KBM-7 (cell line): ENCODE data around the gene TCHH.
A peak's percentile ranks its signal among the peaks of the same experiment; 100 is the strongest.
"Not testable (repeated sequence)": the region's sequence is repeated elsewhere in the genome, so short reads cannot be mapped to it uniquely, and the experiment has no call there.

Experiments
- DNase-seq: peaks from one replicate; pipeline ENCODE4 v3.0.0-alpha.2; 2015
- in situ Hi-C: fragments of 300-500 bp; cut with MboI; formaldehyde crosslinking; loops from 2 replicates; pipeline ENCODE4 v1.14.3; 2020; ENCODE audit warnings: low sequenced_read_pairs, low pct_unique_long_range_greater_than_20kb, mixed read lengths

The TCHH gene

DNA sequence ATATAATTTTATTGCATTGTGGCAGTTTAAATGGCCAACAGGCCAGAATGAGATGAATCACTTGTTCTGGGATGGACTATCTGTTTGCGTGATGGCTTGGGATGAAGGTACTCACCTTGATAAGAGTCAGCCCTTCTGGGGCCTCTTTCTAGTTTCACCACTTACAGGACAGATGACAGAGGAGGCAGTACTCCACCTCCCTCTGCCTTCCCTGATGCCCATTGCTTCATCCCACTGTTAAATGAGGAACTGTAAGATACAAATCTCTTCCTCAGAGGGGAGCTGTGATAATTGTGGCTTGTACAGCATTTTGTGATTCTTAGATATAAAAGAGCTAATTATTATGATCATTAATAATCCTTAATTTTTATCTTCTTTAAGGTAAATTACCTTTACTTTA, 3.7 kb upstream of the TCHH start:
- in situ Hi-C loops, result no loop called here
- DNase-seq, result no peak

- in situ Hi-C loops, result no loop called here
- no peak for DNase-seq
These were observed 2.3 kb downstream of the TCHH start for GRCh38 chr1:152112885-152113432.

GRCh38 chr1:152112101-152112884, 3.0 kb downstream of the TCHH start:
- in situ Hi-C loops, result no loop called here
- peak; percentile 25 for DNase-seq

- in situ Hi-C loops, result no loop called here
- peak; percentile 63 for DNase-seq
These were observed 3.7 kb downstream of the TCHH start for GRCh38 chr1:152111515-152111968.

DNA sequence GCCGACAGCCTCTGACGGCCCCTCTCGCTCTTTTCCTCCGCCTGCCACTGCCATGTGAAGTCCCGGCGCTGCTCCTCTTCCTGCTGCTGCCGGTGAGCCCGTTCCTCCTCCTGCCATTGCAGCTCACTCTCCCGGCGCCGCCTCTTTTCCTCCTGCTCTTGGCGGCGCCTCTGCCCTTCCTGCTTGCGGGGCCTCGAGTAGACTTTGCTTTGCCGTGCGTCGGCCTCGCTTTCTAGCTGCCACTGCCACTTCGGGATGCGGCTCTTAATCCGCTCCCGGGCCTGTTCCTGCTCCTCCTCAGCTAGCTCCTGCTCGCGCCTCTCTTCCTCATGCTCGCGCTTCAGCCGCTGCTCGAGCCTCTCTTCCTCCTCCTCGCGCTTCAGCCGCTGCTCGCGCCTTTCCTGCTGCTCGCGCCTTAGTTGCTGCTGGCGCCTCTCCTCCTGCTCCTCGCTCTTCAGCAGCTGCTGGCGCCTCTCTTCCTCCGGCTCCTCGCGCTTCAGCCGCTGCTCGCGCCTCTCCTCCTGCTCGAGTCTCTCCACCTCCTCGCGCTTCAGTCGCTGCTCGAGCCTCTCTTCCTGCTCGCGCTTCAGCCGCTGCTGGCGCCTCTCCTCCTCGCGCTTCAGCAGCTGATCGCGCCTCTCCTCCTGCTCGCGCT, 4.3 kb downstream of the TCHH start:
- in situ Hi-C loops, result no loop called here
- peak; percentile 67 for DNase-seq

GRCh38 chr1:152110365-152110859, 4.8 kb downstream of the TCHH start:
- peak; percentile 71 for DNase-seq

DNA sequence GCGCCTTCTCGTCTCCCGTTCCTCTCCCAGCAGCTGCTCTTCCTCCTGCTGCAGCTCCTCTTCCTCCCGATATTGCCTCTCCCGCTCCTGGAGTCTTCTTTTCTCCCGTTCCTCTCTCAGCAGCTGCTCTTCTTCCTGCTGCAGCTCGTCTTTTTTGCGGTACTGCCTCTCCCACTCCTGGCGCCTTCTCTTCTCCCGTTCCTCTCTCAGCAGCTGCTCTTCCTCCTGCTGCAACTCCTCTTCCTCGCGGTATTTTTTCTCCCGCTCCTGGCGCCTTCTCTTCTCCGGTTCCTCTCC, 5.3 kb downstream of the TCHH start:
- in situ Hi-C loops, result no loop called here
- no peak for DNase-seq

More at GRCh38 chr1:152110365-152110859, 4.8 kb downstream of the TCHH start:
- in situ Hi-C loops, result no loop called here

- peak; percentile 28 for DNase-seq
- in situ Hi-C loops, result no loop called here
These were observed 5.8 kb downstream of the TCHH start for GRCh38 chr1:152109231-152109997.

DNA sequence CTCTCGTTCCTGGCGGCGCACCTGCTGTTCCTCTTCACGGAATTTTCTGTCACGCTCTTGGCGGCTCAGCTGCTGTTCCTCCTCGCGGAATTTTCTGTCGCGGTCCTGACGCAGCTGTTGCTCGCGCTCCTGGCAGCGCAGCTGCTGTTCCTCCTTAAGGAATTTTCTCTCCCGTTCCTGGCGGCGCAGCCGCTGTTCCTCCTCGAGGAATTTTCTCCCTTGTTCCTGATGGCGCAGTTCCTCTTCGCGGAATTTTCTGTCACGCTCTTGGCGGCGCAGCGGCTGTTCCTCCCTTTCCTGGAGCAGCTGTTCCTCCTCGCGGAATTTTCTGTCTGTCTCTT, 6.4 kb downstream of the TCHH start:
- in situ Hi-C loops, result no loop called here
- DNase-seq, result no peak

DNA sequence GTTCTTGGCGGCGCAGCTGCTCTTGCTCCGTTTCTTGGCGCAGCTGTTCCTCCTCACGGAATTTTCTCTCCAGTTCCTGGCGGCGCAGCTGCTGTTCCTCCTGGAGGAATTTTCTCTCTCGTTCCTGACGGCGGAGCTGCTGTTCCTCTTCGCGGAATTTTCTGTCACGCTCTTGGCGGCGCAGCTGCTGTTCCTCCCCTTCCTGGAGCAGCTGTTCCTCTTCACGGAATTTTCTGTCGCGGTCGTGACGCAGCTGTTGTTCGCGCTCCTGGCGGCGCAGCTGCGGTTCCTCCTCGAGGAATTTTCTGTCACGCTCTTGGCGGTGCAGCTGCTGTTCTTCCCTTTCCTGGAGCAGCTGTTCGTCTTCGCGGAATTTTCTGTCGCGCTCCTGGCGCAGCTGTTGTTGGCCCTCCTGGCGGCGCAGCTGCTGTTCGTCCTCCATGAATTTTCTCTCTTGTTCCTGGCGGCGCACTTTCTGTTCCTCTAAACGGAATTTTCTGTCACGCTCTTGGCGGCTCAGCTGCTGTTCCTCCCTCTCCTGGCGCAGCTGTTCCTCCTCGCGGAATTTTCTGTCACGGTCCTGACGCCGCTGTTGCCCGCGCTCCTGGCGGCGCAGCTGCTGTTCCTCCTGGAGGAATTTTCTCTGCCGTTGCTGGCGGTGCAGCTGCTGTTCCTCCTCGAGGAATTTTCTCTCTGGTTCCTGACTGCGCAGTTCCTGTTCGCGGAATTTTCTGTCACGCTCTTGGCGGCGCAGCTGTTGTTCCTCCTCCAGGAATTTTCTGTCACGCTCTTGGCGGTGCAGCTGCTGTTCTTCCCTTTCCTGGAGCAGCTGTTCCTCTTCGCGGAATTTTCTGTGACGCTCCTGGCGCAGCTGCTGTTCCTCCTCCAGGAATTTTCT, 7.0 kb downstream of the TCHH start:
- in situ Hi-C loops, result no loop called here
- peak; percentile 58 for DNase-seq

- DNase-seq, result peak; percentile 46
- in situ Hi-C loops, result no loop called here
These were observed 7.9 kb downstream of the TCHH start for GRCh38 chr1:152107031-152107983.

- DNase-seq, result no peak
- in situ Hi-C loops, result no loop called here
These were observed 10.4 kb downstream of the TCHH start for GRCh38 chr1:152104854-152105253.

GRCh38 chr1:152096931-152097330, 18.3 kb downstream of the TCHH start:
- in situ Hi-C loops, result no loop called here
- no peak for DNase-seq

DNA sequence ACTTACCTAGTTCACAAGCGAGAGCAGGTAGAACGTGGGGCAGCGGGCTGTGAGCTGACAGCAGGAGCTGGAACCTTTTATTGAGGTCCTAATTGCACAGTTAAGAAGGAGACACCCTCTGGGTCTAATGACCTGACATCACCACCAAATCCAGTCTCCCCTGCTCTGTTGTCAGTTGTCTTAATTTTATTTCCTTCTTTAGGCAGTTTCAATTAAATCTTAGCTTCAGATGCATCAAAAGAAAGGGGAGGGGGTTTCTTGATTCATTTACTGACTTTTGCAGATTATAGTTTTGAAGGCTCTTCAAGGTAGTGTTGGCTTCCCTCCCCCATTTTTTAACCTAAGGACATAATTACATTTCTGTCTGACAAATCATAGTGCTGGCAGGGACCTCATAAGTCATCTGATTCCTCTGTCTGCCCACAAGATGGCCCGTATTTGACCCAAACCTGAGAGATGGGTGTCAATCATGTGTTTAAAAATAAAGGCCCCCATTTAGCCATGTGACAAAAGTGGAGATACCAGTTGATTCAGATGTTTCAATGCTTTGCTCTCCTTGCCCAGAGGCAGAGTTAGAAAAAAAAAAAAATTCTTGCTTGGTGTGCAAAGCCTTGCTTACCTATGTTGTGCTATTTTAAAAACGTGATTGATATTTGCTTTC, 26.1 kb downstream of the TCHH start, which contains the start of gene TCHHL1:
Gene TCHHL1 (minus strand): TSS at position 51 of the 661 bp plus-strand sequence. CDS start 921 bp downstream, outside the sequence.
- in situ Hi-C loops, result no loop called here
- no peak for DNase-seq

DNA sequence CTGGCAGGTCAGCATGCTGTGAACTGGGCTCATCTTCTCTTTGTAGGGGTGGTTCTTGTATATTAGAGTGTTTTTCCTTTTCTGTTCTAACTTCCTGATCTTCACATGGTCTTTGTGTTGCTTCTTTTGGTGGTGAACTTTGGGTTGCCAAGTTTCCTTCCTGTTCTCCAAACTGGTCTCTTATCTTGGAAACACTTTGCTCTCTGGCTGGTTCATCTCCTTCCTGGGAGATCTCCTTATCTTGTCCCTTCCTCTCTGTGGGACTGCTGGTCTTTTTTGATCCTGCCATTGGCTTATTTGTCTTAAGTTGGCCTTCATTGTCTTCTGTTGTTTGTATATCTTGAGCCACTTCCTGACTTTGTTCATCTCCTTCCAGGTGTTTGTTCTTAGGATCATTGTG, 28.5 kb downstream of the TCHH start:
- no peak for DNase-seq
- in situ Hi-C loops, result no loop called here

- DNase-seq, result no peak
- in situ Hi-C loops, result no loop called here
These were observed 30.4 kb downstream of the TCHH start for GRCh38 chr1:152084853-152085252.

- in situ Hi-C loops, DNase-seq: not testable (repeated sequence)
These were observed 34.2 kb downstream of the TCHH start for GRCh38 chr1:152081026-152081425.
